HG03575 (cell line): ENCODE data around the gene CD82.
"Not testable (repeated sequence)": the region's sequence is repeated elsewhere in the genome, so short reads cannot be mapped to it uniquely, and the experiment has no call there.

Experiments used
- ATAC-seq: cut with Tn5 transposase; IDR thresholded peaks from one replicate; pipeline ENCODE4 v1.9.1; 2021; ENCODE audit not compliant: unreplicated experiment, insufficient number of reproducible peaks, low FRiP score; ENCODE audit errors: extremely low read depth

The CD82 gene

DNA sequence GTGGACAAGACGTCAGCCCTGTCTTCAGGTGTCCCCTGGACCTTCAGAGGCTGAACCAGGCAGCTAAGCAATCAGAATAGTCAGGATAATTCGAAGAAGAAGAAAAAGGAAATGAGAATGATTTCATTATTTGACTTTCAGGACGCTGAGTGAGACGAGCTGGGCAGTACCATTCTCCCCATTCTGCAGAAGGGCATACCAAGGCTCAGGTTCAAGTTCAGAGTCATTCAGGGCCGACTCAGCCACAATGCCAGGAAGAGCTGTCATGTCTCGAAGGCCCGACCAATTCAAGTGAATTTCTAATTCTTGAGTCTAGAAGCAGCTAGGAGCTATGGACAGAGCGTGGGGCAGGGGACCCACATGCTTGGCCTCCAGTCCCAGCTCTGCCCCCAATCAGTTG, 33.8 kb upstream of the CD82 start:
- ATAC-seq: no peak

GRCh38 chr11:44532809-44533208, 32.7 kb upstream of the CD82 start:
- ATAC-seq: no peak

- ATAC-seq: no peak
Measured at GRCh38 chr11:44533921-44534711, 31.3 kb upstream of the CD82 start.

- no peak for ATAC-seq
Measured at GRCh38 chr11:44535191-44535980, 30.1 kb upstream of the CD82 start.

- no peak for ATAC-seq
Measured at GRCh38 chr11:44536788-44537516, 28.5 kb upstream of the CD82 start.

- ATAC-seq: no peak
Measured at GRCh38 chr11:44537679-44538078, 27.8 kb upstream of the CD82 start.

GRCh38 chr11:44538375-44539054, 26.9 kb upstream of the CD82 start:
- ATAC-seq: no peak

DNA sequence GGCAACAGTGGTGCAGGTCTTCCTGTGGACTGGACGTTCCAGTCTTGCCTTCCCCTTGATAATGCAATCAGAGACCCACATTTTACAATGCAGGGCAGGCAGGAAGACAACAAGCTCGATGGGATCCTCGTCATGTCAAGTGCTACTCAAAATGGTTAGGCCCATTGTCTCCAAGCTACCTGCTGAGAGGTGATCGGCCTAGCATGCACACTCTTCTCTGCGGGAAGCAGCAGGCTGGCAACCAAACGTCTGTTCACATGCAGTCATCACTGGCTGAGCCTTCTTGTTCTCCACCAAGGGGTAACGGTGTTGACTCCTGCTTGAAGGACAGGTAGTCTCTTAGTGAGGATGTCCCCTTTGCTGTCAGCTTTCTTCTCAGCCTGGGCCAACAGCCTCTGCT, 25.5 kb upstream of the CD82 start:
- ATAC-seq: no peak

- ATAC-seq: no peak
Measured at GRCh38 chr11:44540667-44541066, 24.8 kb upstream of the CD82 start.

DNA sequence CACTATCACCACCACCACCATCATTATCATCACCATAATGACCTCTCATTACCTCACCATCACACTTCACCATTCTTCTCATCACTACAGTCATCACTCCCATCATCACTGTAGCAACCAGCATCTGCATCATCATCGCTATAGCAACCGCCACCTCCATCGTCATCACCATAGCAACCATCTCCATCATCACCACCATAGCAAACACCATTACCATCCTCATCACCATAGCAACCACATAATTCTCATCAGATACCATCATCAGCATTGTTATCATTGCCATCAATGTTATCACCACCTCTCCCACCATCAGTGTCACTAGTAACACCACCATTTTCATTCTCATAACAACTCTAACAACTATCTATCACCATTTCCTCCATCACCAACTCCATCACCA, 23.1 kb upstream of the CD82 start:
- no peak for ATAC-seq

DNA sequence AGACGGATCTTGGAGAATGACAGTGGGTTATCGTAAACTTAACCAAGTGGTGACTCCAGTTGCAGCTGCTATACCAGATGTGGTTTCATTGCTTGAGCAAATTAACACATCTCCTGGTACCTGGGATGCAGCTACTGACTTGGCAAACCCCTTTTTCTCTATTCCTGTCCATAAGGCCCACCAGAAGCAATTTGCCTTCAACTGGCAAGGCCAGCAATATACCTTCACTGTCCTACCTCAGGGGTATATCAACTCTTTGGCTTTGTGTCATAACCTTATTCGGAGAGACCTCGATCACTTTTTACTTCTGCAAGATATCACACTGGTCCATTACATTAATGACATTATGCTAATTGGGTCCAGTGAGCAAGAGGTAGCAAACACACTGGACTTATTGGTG, 18.5 kb upstream of the CD82 start:
- ATAC-seq: not testable (repeated sequence)

GRCh38 chr11:44547534-44547933, 17.9 kb upstream of the CD82 start:
- not testable (repeated sequence) for ATAC-seq

- ATAC-seq: no peak
Measured at GRCh38 chr11:44548032-44548695, 17.3 kb upstream of the CD82 start.

- not testable (repeated sequence) for ATAC-seq
Measured at GRCh38 chr11:44548961-44549749, 16.3 kb upstream of the CD82 start.

DNA sequence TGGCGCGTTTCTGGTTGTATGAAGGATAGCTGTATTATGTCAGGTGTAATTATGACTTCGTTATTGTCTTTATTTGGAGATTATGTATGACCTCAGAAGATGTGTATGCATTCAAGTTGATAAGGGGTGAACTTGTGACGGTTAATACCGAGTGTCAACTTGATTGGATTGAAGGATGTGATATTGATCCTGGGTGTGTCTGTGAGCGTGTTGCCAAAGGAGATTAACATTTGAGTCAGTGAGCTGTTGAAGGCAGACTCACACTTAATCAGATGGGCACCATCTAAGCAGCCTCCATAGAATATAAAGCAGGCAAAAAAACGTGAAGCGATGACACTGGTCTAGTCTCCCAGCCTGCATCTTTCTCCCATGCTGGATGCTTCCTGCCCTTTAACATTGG, 15.3 kb upstream of the CD82 start:
- no peak for ATAC-seq

DNA sequence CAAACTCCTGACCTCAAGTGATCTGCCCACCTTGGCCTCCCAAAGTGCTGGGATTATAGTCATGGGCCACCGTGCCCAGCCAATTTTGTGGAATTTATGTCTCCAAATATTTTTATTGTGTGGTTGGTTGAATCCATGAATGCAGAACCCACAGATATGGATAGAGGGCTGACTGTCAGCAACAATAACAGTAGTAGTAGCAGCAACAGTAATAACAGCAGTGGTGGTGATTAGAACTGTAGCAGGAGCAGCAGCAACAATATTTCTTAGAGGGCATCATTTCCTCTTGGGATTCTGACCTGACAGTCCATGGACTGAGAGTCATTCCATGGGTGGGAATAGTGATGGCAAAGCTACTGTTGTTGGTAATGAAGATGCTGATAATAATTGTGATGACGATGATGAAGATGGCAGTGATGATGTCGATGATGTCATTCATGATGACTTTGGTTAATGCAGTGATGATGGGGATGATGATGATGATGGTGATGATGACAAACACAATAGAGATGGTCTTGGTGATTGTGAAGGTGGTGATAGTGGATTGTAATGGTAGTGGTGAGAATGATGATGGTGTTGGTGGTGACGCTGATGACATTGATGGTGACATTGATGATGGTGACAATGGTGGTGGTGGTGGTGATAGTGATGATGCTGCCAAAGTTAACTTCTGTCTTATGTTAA, 13.9 kb upstream of the CD82 start:
- ATAC-seq: no peak

GRCh38 chr11:44555031-44555800, 10.2 kb upstream of the CD82 start:
- no peak for ATAC-seq
